Fibroblast of villous mesenchyme (primary cell): Measurements from ENCODE around the gene RNU6-8. TPM values are rescaled to one million over a fixed set of nuclear protein-coding genes. Genes with fewer than 3 reads are reported as not detected.

Source experiments
- DNase-seq: peaks from one replicate; pipeline ENCODE4 v3.0.0-alpha.2; 2010; ENCODE audit warnings: low read depth
- H3K4me3 ChIP-seq: 2 replicates; pipeline ENCODE4 v1.5.1; 2011; ENCODE audit warnings: low read depth, mild to moderate bottlenecking, low read length
- CTCF ChIP-seq: IDR thresholded peaks from 2 replicates; pipeline ENCODE4 v1.5.1; 2012; ENCODE audit warnings: low read depth, mild to moderate bottlenecking, low read length; ENCODE audit not compliant: insufficient read depth
- total RNA-seq: library from RNA; depleted of rRNA; stranded (reverse); fragments of >200 nt; gene quantifications from 2 replicates; pipeline ENCODE4 v1.2.3, GENCODE V29; 2012

The RNU6-8 gene
- total RNA-seq, 1 donor = not detected

- DNase-seq = no peak
- H3K4me3 ChIP-seq = no peak overlapping the region
- no peak for TF ChIP-seq CTCF
Observed at GRCh38 chr14:32206552-32206951, 3.5 kb upstream of the RNU6-8 start.

GRCh38 chr14:32205984-32206383 is 2.9 kb upstream of the RNU6-8 start:
- TF ChIP-seq CTCF = no peak
- no peak overlapping the region for H3K4me3 ChIP-seq
- no peak for DNase-seq

GRCh38 chr14:32205554-32205953 is 2.5 kb upstream of the RNU6-8 start:
- H3K4me3 ChIP-seq = no peak overlapping the region
- no peak for TF ChIP-seq CTCF
- DNase-seq = no peak

- peak overlapping the region; percentile 77 for H3K4me3 ChIP-seq
- peak; percentile 8 for DNase-seq
- TF ChIP-seq CTCF = no peak
Observed at GRCh38 chr14:32203928-32204357, 874 bp upstream of the RNU6-8 start.

- TF ChIP-seq CTCF = no peak
- DNase-seq = no peak
- peak overlapping the region; percentile 77 for H3K4me3 ChIP-seq
Observed at GRCh38 chr14:32202491-32202997, 525 bp downstream of the RNU6-8 start.

GRCh38 chr14:32201816-32202490 is 1.1 kb downstream of the RNU6-8 start, which contains the start of gene RNU6-7:
Gene RNU6-7, plus strand, starts transcription at chr14:32202045.
- peak; percentile 21 for DNase-seq
- no peak for TF ChIP-seq CTCF

GRCh38 chr14:32201193-32201815 is 1.8 kb downstream of the RNU6-8 start:
- peak overlapping the region; percentile 77 for H3K4me3 ChIP-seq
- peak; percentile 54 for DNase-seq
- no peak for TF ChIP-seq CTCF

More at GRCh38 chr14:32201816-32202490, 1.1 kb downstream of the RNU6-8 start, which contains the start of gene RNU6-7:
- peak within 1 kb of the TSS; percentile 77 for H3K4me3 ChIP-seq
